ENCODE data around the gene MAP2K1. TPM values are rescaled to one million over a fixed set of nuclear protein-coding genes. Genes with fewer than 3 reads are reported as not detected.
A peak's percentile ranks its signal among the peaks of the same experiment; 100 is the strongest.

MAP2K1 gene
- total and polyA plus RNA-seq, 9 of the 15 experiments (the other 6 are each of a cell fraction or from before 2014, with no cell fraction given): 7.5 to 58.3 (median 30.0) TPM

DNA sequence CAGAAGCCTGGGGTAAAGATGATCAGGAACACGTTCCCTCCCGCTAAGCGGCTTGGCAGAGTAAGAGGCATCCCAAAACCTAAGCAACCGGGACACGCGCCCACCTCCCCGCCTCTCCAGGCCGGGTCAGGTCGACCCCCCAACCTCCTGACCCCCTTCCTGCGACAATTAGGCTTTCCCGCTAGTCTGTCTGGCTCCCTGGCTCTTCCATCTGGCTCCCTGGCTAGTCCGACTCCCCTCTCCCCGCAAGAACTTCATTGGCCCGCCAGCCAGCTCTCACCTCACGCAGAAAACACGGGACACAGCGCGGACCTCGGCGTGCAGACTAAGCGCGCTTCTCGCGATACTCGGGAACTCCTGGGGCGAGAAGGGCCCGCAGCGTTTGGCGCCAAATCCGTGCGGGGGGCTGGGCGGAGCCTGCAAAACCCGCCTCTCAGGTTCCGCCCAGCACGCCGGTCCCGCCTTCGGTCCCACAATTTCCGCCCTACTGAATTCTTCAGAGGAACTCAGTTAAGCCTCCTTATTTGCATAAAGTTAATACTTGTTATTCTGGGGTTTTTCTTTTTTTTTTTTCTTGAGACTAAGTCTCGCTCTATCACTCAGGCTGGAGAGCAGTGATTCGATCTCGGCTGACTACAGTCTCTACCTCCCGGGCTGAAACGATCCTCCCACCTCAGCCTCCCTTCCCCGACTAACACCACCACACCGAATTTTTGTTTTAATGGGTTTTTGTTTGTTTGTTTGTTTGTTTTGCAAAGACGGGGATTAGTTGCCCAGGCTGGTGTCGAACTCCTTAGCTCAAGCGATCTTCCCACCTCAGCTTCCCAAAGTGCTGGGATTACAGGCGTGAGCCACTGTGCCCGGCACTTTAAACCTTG lies 30.1 kb upstream of the MAP2K1 start, which contains the start of gene TIPIN (continued):
- TF ChIP-seq FOXM1 (IDR thresholded peaks at IDR 0.05; ENCODE audit: low read depth) (0 out of 2 replicates have a peak, but pooled peaks have one; percentile 27), FOXM1 (CRISPR knock-in tag; IDR thresholded peaks at IDR 0.05; ENCODE audit: low read depth) (no peak), MTA1 (IDR thresholded peaks at IDR 0.05; ENCODE audit: borderline replicate concordance) (peak; percentile 95), NR3C1 (CRISPR knock-in tag; IDR thresholded peaks at IDR 0.05) (no peak), SNRNP70 (optimal IDR thresholded peaks at IDR 0.05; ENCODE audit: low read depth, low read length) (no peak), ZC3H11A (IDR thresholded peaks at IDR 0.05; ENCODE audit: low read depth, low read length) (no peak)
- TF ChIP-seq, protein P1, sequence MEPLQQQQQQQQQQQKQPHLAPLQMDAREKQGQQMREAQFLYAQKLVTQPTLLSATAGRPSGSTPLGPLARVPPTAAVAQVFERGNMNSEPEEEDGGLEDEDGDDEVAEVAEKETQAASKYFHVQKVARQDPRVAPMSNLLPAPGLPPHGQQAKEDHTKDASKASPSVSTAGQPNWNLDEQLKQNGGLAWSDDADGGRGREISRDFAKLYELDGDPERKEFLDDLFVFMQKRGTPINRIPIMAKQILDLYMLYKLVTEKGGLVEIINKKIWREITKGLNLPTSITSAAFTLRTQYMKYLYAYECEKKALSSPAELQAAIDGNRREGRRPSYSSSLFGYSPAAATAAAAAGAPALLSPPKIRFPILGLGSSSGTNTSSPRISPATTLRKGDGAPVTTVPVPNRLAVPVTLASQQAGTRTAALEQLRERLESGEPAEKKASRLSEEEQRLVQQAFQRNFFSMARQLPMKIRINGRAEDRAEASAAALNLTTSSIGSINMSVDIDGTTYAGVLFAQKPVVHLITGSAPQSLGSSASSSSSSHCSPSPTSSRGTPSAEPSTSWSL (CRISPR knock-in tag; IDR thresholded peaks at IDR 0.05; ENCODE audit: borderline replicate concordance): no peak
- TF ChIP-seq, protein P2, sequence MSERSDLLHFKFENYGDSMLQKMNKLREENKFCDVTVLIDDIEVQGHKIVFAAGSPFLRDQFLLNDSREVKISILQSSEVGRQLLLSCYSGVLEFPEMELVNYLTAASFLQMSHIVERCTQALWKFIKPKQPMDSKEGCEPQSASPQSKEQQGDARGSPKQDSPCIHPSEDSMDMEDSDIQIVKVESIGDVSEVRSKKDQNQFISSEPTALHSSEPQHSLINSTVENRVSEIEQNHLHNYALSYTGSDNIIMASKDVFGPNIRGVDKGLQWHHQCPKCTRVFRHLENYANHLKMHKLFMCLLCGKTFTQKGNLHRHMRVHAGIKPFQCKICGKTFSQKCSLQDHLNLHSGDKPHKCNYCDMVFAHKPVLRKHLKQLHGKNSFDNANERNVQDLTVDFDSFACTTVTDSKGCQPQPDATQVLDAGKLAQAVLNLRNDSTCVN (CRISPR knock-in tag; IDR thresholded peaks at IDR 0.05): peak; percentile 70; the same call in 1 of the 2 replicates
- TF ChIP-seq, protein P3, sequence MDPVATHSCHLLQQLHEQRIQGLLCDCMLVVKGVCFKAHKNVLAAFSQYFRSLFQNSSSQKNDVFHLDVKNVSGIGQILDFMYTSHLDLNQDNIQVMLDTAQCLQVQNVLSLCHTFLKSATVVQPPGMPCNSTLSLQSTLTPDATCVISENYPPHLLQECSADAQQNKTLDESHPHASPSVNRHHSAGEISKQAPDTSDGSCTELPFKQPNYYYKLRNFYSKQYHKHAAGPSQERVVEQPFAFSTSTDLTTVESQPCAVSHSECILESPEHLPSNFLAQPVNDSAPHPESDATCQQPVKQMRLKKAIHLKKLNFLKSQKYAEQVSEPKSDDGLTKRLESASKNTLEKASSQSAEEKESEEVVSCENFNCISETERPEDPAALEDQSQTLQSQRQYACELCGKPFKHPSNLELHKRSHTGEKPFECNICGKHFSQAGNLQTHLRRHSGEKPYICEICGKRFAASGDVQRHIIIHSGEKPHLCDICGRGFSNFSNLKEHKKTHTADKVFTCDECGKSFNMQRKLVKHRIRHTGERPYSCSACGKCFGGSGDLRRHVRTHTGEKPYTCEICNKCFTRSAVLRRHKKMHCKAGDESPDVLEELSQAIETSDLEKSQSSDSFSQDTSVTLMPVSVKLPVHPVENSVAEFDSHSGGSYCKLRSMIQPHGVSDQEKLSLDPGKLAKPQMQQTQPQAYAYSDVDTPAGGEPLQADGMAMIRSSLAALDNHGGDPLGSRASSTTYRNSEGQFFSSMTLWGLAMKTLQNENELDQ (CRISPR knock-in tag; IDR thresholded peaks at IDR 0.05; ENCODE audit: borderline replicate concordance): no peak
